Measurements from ENCODE around the gene SORBS2. TPM values are rescaled to one million over a fixed set of nuclear protein-coding genes. Genes with fewer than 3 reads are reported as not detected.
"Not testable (repeated sequence)": the region's sequence is repeated elsewhere in the genome, so short reads cannot be mapped to it uniquely, and the experiment has no call there.

Gene SORBS2
- polyA plus RNA-seq, result 1 to 10 TPM in 2 of 3 donors, not detected in 1; 2.6 to 5.8 TPM

GRCh38 chr4:185811509-185812364 is at the start of gene SORBS2:
Gene SORBS2 (minus strand): TSS chr4:185812194. CDS start chr4:185690571, 121,623 bp downstream.
- no peaks in the 10 kb centered on the region for H3K36me3 Mint-ChIP-seq
- H3K27me3 Mint-ChIP-seq (ENCODE audit: low read depth in 3 of 3), result peaks cover 1 to 8% (median 4%) of the 10 kb centered on the region in 3 donors
- H3K9me3 Mint-ChIP-seq, result no peaks in the 10 kb centered on the region
- H3K4me3 Mint-ChIP-seq, result no peak within 1 kb of the TSS
- no peak for DNase-seq
- H3K27ac Mint-ChIP-seq, result no peak within 1 kb of the TSS
- peaks cover 0 to 2% of the 10 kb centered on the region in 2 donors for H3K4me1 Mint-ChIP-seq

GRCh38 chr4:185859111-185859510 is 47.1 kb upstream of the SORBS2 start:
- no peak overlapping the region for H3K27ac Mint-ChIP-seq
- peaks cover 0 to 15% (median 8%) of the 10 kb centered on the region in 3 donors for H3K27me3 Mint-ChIP-seq (ENCODE audit: low read depth in 3 of 3)
- no peak for DNase-seq
- no peak overlapping the region for H3K4me3 Mint-ChIP-seq
- H3K9me3 Mint-ChIP-seq, result peaks cover 3 to 20% (median 10%) of the 10 kb centered on the region in 6 donors
- no peaks in the 10 kb centered on the region for H3K4me1 Mint-ChIP-seq
- peaks cover 0 to 8% (median 7%) of the 10 kb centered on the region in 3 donors for H3K36me3 Mint-ChIP-seq

DNA sequence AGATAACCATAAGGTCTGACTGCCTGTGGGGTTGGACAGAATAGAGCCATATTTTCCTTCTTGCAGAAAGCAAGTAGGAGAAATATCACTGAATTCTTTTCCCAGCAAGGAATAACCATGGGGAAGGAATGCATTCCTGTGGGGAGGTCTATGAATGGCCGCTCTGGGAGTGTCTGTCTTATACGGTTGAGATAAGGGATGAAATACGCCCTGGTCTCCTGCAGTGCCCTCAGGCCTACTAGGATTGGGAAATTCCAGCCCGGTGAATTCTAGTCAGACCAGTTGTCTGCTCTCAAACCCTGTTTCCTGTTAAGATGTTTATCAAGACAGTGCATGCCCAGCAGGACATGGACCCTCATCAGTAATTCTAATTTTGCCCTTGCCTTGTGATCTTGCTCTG is 45.6 kb upstream of the SORBS2 start:
- H3K4me3 Mint-ChIP-seq, DNase-seq, H3K4me1 Mint-ChIP-seq, H3K27ac Mint-ChIP-seq, H3K36me3 Mint-ChIP-seq: not testable (repeated sequence)
- peaks cover 0 to 13% (median 8%) of the 10 kb centered on the region in 3 donors for H3K27me3 Mint-ChIP-seq (ENCODE audit: low read depth in 3 of 3)
- peaks cover 3 to 20% (median 10%) of the 10 kb centered on the region in 6 donors for H3K9me3 Mint-ChIP-seq

DNA sequence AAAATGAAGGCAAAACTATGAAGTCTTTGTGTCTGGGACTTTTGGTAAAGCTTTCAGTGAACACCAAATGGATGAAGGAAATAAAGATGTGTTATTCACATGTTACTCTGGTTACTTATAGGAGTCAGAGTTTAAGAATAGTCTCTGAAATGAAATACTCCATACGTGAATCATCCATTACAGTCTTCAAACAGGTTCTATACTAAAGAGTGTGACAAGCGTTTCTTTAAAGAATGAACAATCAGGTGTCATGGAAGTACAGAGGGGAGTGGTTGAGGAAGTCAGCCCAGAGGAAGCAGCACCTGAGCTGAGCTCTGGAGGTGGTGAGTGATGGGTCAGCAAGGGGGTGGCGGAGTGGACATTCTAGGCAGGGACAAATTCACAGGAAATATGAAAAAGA is 41.8 kb upstream of the SORBS2 start:
- DNase-seq, result no peak
- Mint-ChIP-seq H3K27me3 (ENCODE audit: low read depth in 3 of 3) (peaks cover 0 to 7% (median 3%) of the 10 kb centered on the region in 3 donors), H3K27ac (no peak overlapping the region), H3K4me1 (no peaks in the 10 kb centered on the region), H3K9me3 (peaks cover 3 to 15% (median 9%) of the 10 kb centered on the region in 6 donors), H3K4me3 (no peak overlapping the region), H3K36me3 (peaks cover 0 to 8% (median 4%) of the 10 kb centered on the region in 3 donors)

GRCh38 chr4:185852961-185853360 is 41.0 kb upstream of the SORBS2 start:
- H3K4me1 Mint-ChIP-seq, result no peaks in the 10 kb centered on the region
- no peak for DNase-seq
- H3K27me3 Mint-ChIP-seq (ENCODE audit: low read depth in 3 of 3), result peaks cover 0 to 7% (median 3%) of the 10 kb centered on the region in 3 donors
- H3K9me3 Mint-ChIP-seq, result peaks cover 2 to 9% (median 5%) of the 10 kb centered on the region in 6 donors
- peaks cover 0 to 3% (median 3%) of the 10 kb centered on the region in 3 donors for H3K36me3 Mint-ChIP-seq
- no peak overlapping the region for H3K27ac Mint-ChIP-seq
- H3K4me3 Mint-ChIP-seq, result no peak overlapping the region

DNA sequence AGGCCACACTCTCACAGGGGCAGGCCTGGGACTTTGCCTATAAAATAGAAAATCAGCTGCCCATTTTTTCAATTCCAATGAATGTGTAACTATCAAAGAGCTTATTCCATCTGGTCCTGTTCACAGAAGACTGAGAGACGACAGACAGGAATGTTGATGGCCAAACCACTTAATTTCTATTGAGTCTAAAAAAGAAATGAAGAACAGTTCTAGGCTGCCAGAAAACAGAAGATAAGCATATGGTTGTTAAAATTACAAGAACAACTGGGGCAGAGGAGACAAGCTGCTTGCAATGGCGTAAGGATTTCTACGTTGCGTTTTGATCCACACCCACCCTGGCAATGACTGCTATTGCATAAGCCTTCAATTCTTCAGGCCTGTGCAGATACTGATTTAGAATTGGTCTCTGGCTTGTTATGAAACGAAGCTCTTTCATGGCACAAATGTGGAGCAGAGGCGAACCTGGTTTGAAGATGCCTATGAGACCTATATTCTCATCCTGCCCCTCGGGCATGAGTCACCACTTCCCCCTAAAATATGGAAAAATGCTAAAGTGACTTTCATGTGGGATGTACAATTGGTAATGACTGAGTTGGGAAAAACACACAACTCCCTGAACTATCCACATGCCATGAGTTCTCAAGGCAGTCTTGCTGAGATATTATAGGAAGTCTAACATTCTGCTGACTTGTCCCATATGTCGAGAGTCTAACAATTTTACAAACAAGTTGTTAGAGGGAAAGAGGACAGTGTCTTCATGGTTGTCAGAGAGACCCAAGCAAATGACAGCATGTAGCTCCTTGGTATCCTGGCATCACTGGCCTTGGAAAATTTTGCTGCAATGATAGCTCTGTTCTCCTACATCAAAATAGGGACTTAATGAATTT is 37.9 kb upstream of the SORBS2 start:
- Mint-ChIP-seq H3K4me1 (no peaks in the 10 kb centered on the region), H3K27ac (no peak overlapping the region), H3K4me3 (no peak overlapping the region), H3K9me3 (peaks cover 0 to 5% (median under 1%) of the 10 kb centered on the region in 6 donors), H3K27me3 (ENCODE audit: low read depth in 3 of 3) (peaks cover 0 to 7% (median 0%) of the 10 kb centered on the region in 3 donors), H3K36me3 (no peaks in the 10 kb centered on the region)
- no peak for DNase-seq

DNA sequence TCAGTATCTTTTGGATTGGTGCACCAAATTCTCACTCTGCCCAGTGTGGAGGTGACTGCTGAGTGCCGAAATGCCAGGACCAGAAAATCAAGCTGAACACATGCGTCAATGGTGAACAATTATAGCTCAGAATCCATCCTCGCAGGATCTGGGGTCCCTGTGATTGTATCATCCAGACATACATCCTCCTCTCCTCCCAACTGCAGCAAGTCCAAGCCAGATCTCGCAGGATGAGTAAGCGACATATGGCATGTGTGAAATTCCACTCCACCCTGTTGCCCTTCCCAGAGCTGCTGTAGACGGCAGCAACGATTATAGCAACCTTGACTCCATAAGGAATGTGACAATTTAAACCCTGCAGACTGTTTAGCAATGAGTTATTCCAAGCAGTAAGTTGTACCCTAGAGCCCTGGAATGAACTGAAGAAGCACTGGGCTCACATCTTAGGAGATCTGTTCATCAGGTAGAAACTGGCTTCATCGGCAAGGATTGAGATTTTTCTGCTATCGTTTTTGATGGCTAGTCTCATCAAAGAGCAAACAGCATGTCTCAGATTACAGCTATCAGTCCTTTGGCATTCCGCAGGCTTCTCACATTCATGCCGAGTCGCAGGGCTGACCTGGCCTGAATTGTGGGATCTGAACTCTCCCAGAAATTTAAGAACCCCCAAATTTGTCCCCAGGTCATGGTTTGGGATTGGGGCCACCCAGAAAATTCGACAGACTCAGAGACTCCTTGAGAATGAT is 35.5 kb upstream of the SORBS2 start:
- Mint-ChIP-seq H3K4me3 (no peak overlapping the region), H3K27me3 (ENCODE audit: low read depth in 3 of 3) (no peaks in the 10 kb centered on the region), H3K27ac (no peak overlapping the region), H3K4me1 (no peaks in the 10 kb centered on the region), H3K9me3 (peaks cover 0 to 3% (median 0%) of the 10 kb centered on the region in 6 donors), H3K36me3 (no peaks in the 10 kb centered on the region)
- no peak for DNase-seq

DNA sequence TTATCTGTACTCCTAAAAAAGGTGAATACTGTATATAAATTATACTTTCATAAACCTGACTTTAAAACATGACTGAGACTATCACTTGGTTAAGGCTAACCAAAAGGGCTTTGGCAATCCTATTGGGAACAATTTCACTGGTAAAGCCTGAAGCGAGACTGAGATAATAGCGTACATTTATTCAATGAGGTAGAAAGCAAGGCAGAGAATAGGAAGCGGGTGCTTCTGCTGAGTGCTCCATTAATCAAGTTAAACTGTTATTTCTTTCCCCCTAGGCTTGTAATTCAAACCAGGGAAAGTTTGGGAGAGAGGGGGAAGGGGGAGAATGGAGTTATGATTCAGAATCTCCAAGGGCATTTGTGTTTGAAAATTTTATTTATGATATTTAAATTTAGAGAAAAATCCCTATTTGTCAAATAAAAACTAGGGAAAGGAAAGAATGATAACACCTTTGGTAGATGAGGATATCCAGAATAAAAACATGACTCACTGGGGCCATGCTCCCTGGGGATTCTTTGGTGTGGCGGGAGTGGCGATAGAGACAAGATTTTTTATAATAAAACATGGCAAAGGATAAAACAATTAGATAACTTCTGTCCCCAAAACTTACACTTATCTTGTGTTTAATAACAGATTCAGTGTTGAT is 34.6 kb upstream of the SORBS2 start:
- H3K27ac Mint-ChIP-seq, result no peak overlapping the region
- DNase-seq, result no peak
- H3K4me3 Mint-ChIP-seq, result no peak overlapping the region
- no peaks in the 10 kb centered on the region for H3K36me3 Mint-ChIP-seq
- H3K9me3 Mint-ChIP-seq, result peaks cover 0 to 3% (median 0%) of the 10 kb centered on the region in 6 donors
- no peaks in the 10 kb centered on the region for H3K4me1 Mint-ChIP-seq
- no peaks in the 10 kb centered on the region for H3K27me3 Mint-ChIP-seq (ENCODE audit: low read depth in 3 of 3)

DNA sequence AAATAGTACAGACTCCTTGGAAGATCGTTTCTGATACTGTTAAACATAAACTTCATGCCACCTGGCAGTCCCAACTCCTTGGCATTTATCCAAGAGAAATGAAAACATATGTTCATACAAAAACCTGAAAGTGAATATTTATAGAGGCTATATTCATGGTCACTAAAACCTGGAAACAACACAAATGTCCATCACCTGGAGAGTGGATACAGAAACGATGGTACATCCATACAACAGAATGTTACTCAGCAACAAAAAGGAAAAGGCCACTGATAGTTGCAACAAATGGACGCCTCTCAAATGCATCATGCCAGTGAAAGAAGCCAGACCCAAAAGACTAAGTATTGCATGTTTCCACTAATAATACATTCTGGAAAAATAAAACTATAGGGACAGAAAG is 34.0 kb upstream of the SORBS2 start:
- Mint-ChIP-seq H3K36me3 (no peaks in the 10 kb centered on the region), H3K27ac (no peak overlapping the region), H3K27me3 (ENCODE audit: low read depth in 3 of 3) (no peaks in the 10 kb centered on the region), H3K4me1 (no peaks in the 10 kb centered on the region), H3K4me3 (no peak overlapping the region), H3K9me3 (peaks cover 0 to 3% (median 0%) of the 10 kb centered on the region in 6 donors)
- no peak for DNase-seq

DNA sequence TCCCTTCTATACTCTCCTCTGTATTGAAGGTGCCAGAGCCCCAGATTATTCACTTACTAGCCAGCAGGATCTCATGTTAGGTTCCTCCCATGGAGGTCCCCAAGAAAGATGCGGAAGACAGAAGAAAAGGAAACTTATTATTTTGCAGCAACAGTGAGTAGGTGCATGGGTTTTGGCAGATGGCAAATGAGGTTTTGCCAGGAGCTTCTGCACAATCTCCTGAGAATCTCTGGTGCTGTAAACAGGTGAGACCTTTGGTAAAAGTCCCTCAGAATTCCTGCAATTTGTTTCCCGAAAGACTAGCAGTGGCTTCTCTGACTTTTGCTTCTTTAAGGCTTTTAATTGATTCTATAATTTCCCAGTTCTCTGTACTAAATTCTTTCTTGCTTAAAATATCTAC is 29.5 kb upstream of the SORBS2 start:
- Mint-ChIP-seq H3K36me3 (no peaks in the 10 kb centered on the region), H3K4me3 (no peak overlapping the region), H3K27me3 (ENCODE audit: low read depth in 3 of 3) (no peaks in the 10 kb centered on the region), H3K27ac (no peak overlapping the region), H3K4me1 (no peaks in the 10 kb centered on the region), H3K9me3 (peaks cover 0 to 3% (median 0%) of the 10 kb centered on the region in 6 donors)
- DNase-seq, result no peak

GRCh38 chr4:185840953-185841352 is 29.0 kb upstream of the SORBS2 start:
- no peaks in the 10 kb centered on the region for H3K4me1 Mint-ChIP-seq
- H3K27ac Mint-ChIP-seq, result no peak overlapping the region
- no peaks in the 10 kb centered on the region for H3K36me3 Mint-ChIP-seq
- H3K9me3 Mint-ChIP-seq, result peaks cover 0 to 3% (median 0%) of the 10 kb centered on the region in 6 donors
- DNase-seq, result no peak
- H3K27me3 Mint-ChIP-seq (ENCODE audit: low read depth in 3 of 3), result no peaks in the 10 kb centered on the region
- no peak overlapping the region for H3K4me3 Mint-ChIP-seq

DNA sequence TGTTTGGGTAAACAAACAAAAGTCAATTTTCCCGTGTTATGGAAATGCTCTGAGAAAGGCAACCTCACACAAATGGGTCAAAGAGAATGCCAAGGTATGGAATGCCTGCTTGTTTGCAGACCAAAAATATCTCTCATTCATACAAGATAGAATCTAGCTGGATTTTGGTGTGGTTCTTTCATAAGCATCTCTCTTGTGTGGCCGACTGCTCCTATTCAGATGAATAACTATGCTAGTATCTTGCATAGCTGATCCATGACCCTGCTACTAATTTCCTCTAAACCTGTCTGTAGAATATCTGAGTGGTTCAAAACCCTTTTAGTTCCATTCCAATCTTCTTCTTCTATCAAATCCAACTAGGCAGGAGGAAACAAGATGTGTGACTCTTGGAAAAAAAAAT is 28.2 kb upstream of the SORBS2 start:
- Mint-ChIP-seq H3K4me1 (no peaks in the 10 kb centered on the region), H3K27ac (no peak overlapping the region), H3K9me3 (no peaks in the 10 kb centered on the region), H3K27me3 (ENCODE audit: low read depth in 3 of 3) (no peaks in the 10 kb centered on the region), H3K36me3 (no peaks in the 10 kb centered on the region), H3K4me3 (no peak overlapping the region)
- no peak for DNase-seq

GRCh38 chr4:185839770-185840169 is 27.8 kb upstream of the SORBS2 start:
- Mint-ChIP-seq H3K4me1 (no peaks in the 10 kb centered on the region), H3K27ac (no peak overlapping the region), H3K9me3 (peaks cover 0 to 2% (median 0%) of the 10 kb centered on the region in 6 donors), H3K36me3 (no peaks in the 10 kb centered on the region), H3K4me3 (no peak overlapping the region), H3K27me3 (ENCODE audit: low read depth in 3 of 3) (no peaks in the 10 kb centered on the region)
- no peak for DNase-seq
